Retina (tissue), 1 donor: ENCODE data around the gene GAGE12G.
"Not testable (repeated sequence)": the region's sequence is repeated elsewhere in the genome, so short reads cannot be mapped to it uniquely, and the experiment has no call there.

Source experiments
- DNase-seq: peaks from one replicate; pipeline ENCODE4 v3.0.0-alpha.2; 2016

The GAGE12G gene

GRCh38 chrX:49570100-49570499 is at the start of gene GAGE12G:
Gene GAGE12G, plus strand, starts transcription at chrX:49570400. Its CDS starts 1,155 bp downstream, at chrX:49571555.
- DNase-seq, result not testable (repeated sequence)

- DNase-seq, result not testable (repeated sequence)
These were observed 38.3 kb upstream of the GAGE12G start, which contains the start of gene GAGE12C for GRCh38 chrX:49531877-49532276. Gene GAGE12C, plus strand, starts transcription at chrX:49532177. Its CDS starts 1,155 bp downstream, at chrX:49533332.

- DNase-seq, result not testable (repeated sequence)
These were observed 28.8 kb upstream of the GAGE12G start, which contains the start of gene GAGE12D for GRCh38 chrX:49541433-49541832. Gene GAGE12D, plus strand, starts transcription at chrX:49541733. Its CDS starts 1,155 bp downstream, at chrX:49542888.

- not testable (repeated sequence) for DNase-seq
These were observed 19.2 kb upstream of the GAGE12G start, which contains the start of gene GAGE12E for GRCh38 chrX:49550989-49551388. Gene GAGE12E, plus strand, starts transcription at chrX:49551289. Its CDS starts 1,155 bp downstream, at chrX:49552444.

GRCh38 chrX:49560542-49560941 is 9.7 kb upstream of the GAGE12G start, which contains the start of gene GAGE12F:
Gene GAGE12F, plus strand, starts transcription at chrX:49560842. Its CDS starts 1,155 bp downstream, at chrX:49561997.
- DNase-seq, result not testable (repeated sequence)

- DNase-seq, result not testable (repeated sequence)
These were observed 1.5 kb upstream of the GAGE12G start for GRCh38 chrX:49568728-49569127.

- not testable (repeated sequence) for DNase-seq
These were observed 1.0 kb upstream of the GAGE12G start for GRCh38 chrX:49569152-49569551.

- not testable (repeated sequence) for DNase-seq
These were observed 9.4 kb downstream of the GAGE12G start, which contains the start of gene GAGE12H for GRCh38 chrX:49579649-49580048. Gene GAGE12H, plus strand, starts transcription at chrX:49579949. Its CDS starts 1,155 bp downstream, at chrX:49581104.

GRCh38 chrX:49589196-49589595 is 19.0 kb downstream of the GAGE12G start, which contains the start of gene GAGE2A:
Gene GAGE2A, plus strand, starts transcription at chrX:49589496. Its CDS starts 1,155 bp downstream, at chrX:49590651.
- DNase-seq, result not testable (repeated sequence)

GRCh38 chrX:49589769-49590478 is 19.7 kb downstream of the GAGE12G start:
- DNase-seq, result not testable (repeated sequence)

- not testable (repeated sequence) for DNase-seq
These were observed 20.3 kb downstream of the GAGE12G start for GRCh38 chrX:49590488-49590887.

GRCh38 chrX:49598720-49599119 is 28.5 kb downstream of the GAGE12G start, which contains the start of gene GAGE1:
Gene GAGE1, plus strand, starts transcription at chrX:49599020. Its CDS starts 1,155 bp downstream, at chrX:49600175.
- DNase-seq, result not testable (repeated sequence)

- no peak for DNase-seq
These were observed 40.6 kb downstream of the GAGE12G start for GRCh38 chrX:49610718-49611310.

GRCh38 chrX:49618574-49618973 is 48.4 kb downstream of the GAGE12G start:
- DNase-seq, result no peak
